ENCODE results near the gene VASN.
A peak's percentile ranks its signal among the peaks of the same experiment; 100 is the strongest.

Gene VASN

DNA sequence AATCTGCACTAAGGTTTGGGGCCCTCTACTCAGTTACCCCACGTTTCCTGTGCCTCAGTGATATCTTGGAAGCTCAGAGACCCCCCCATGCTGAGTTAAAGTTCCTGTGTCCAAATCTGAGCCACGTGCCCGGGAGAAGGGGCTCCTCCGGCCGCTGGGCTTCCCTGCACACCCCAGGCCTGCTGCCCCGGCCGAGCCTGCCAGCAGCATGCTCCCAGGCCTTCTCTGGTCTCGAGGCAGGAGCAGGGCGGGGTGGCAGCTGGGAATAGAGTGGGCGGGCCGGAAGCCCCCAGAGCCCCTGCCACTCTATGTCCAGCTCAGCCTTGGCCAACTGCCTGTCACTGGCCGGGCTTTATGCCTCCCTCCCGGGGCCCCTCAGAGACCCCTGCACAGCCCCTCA is 5.6 kb upstream of the VASN start:
- DNase-seq (ENCODE audit: low read depth), result no peak
- H3K4me3 ChIP-seq (ENCODE audit: control insufficient read depth, low read depth, low read length), result no peak overlapping the region
- no peak for TF ChIP-seq CTCF (IDR thresholded peaks at IDR 0.05; ENCODE audit: control insufficient read depth, insufficient read depth, low read depth, low read length, missing control alignments)

DNA sequence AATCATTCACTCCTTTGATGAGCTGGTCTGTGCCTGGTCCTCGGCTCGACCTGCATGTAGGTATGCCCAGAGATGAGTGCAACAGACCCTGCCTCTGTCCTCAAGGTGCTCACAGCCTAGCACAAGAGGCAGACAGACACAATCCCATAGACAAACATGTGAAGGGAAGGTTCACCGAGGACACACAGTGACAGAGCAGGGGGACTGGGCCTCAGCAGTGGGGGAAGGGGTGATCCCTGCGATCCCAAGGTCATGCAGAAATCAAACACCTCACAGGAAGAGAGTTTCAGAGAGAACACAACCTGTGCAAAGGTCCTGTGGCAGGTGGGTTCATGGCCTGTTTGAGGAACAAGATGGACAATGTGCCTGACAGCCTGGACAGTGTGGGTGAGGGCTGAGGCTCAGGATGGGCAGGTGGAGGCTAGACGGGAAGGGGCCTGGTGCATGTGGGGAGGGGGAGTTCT is 4.2 kb upstream of the VASN start:
- no peak overlapping the region for H3K4me3 ChIP-seq (ENCODE audit: control insufficient read depth, low read depth, low read length)
- no peak for DNase-seq (ENCODE audit: low read depth)
- no peak for TF ChIP-seq CTCF (IDR thresholded peaks at IDR 0.05; ENCODE audit: control insufficient read depth, insufficient read depth, low read depth, low read length, missing control alignments)

DNA sequence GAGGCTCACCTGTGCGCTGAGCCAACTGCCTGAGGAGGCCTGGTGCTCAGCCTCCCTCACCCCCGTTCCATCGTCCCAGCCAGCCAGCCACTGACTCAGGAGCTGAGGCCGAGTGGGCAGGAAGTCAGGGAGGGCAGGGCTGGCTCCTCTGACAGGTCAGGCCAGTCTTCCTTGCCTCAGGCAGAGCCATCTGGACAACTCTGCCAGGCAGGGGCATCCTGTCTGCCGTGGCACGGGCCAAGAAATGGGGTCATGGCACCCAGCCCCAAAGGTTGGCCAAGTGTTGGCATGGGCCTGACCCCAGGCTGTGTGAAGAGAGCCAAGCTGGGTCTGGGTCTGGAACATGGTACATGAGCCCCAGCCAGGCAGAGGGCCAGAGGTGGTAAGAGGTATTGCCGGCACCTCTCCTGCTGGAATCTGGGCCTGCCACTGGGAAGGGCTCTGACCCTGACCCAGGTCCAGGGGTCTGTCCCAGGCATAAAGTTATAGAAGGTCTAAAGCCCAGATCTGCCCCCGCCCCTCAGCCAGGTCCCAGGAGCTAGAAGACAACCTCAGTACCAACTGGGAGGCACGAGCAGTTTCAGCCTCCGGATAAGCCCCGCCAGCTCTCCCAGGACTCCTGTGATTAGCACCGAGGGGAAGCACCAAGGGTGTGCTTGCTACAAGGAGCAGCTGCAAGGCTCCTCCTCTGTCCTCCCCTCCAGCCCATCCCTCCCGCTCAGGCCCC is 2.5 kb upstream of the VASN start:
- DNase-seq (ENCODE audit: low read depth), result no peak
- H3K4me3 ChIP-seq (ENCODE audit: control insufficient read depth, low read depth, low read length), result no peak overlapping the region
- no peak for TF ChIP-seq CTCF (IDR thresholded peaks at IDR 0.05; ENCODE audit: control insufficient read depth, insufficient read depth, low read depth, low read length, missing control alignments)

DNA sequence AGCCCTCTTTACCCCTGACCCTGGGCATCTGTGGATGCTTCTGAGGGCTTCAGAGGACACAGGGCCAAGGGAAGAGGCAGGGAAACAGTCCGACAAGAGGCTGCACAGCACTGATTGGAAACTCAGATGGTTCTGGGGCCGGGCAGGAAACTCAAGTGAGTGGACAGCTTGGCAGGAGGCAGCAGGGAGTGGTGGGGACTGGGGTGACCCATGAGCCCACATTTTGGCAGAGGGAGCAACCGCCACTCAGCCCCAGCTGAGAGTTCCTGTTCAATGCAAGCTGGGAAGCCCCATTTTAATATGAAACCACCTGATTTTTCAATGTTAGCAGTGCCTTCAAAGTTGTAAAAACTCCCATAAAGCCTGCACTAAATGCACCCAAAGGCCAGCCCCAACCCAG is 1.5 kb upstream of the VASN start:
- H3K4me3 ChIP-seq (ENCODE audit: control insufficient read depth, low read depth, low read length), result no peak overlapping the region
- TF ChIP-seq CTCF (IDR thresholded peaks at IDR 0.05; ENCODE audit: control insufficient read depth, insufficient read depth, low read depth, low read length, missing control alignments), result no peak
- no peak for DNase-seq (ENCODE audit: low read depth)

DNA sequence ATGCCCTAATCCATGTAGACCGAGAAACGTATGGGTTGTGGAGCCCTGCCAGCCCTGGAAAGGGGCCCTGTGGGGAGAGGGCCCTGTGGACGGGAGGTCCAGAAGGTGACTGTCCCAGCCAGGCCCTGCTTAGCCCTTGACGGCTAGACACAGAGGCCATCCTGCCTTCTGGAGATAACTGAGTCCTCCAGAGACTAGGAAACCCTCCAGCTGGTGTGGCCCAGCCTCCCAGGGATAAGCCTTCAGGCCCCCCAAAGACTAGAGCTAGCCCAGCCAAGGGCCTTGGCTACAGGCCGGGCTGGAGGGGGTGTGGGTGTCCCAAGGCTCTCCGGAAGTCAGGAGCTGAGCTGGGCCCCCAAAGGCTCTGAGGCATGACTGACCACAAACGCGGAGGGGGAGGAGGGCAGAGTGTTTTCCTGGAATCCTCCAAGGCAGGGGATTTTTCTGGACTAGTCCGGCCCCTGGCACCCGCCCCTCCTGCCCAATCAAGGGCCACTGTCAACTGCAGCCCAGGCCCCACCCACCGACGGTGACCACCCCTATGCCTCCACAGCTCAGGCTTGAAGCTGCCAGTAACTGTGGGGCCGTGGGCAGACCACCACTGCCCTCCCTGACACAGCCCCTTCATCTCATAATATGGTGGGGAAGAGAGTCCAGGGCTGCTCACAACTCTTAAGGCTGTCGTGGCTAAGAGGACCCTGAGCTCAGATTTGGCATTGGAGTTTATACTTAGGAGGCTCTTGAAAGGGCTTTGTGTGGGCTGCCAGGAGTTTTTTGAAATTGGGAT is 885 bp upstream of the VASN start:
- peak; percentile 86 for DNase-seq (ENCODE audit: low read depth)
- no peak for TF ChIP-seq CTCF (IDR thresholded peaks at IDR 0.05; ENCODE audit: control insufficient read depth, insufficient read depth, low read depth, low read length, missing control alignments)
- H3K4me3 ChIP-seq (ENCODE audit: control insufficient read depth, low read depth, low read length), result peak overlapping the region; percentile 3; the same call in 1 of the 2 replicates

- TF ChIP-seq CTCF (IDR thresholded peaks at IDR 0.05; ENCODE audit: control insufficient read depth, insufficient read depth, low read depth, low read length, missing control alignments), result no peak
- peak overlapping the region; percentile 99 for H3K4me3 ChIP-seq (ENCODE audit: control insufficient read depth, low read depth, low read length)
- no peak for DNase-seq (ENCODE audit: low read depth)
Measured at GRCh38 chr16:4372001-4372577, 441 bp downstream of the VASN start.

Measured in AG09309 (cell line).